DMS53 treated with DMSO at 0.1 percent for 48 hours (cell line): ENCODE measurements around the gene SLC35F1.
"Not testable (repeated sequence)": the region's sequence is repeated elsewhere in the genome, so short reads cannot be mapped to it uniquely, and the experiment has no call there.

ENCODE experiments used
- DNase-seq: peaks from one replicate; lab custom pipeline; 2025; ENCODE audit not compliant: unreplicated experiment; lab: John Stamatoyannopoulos, UW

Gene SLC35F1

GRCh38 chr6:117989086-117989485 lies 82.0 kb downstream of the SLC35F1 start:
- DNase-seq = no peak

- DNase-seq = no peak
These were observed 83.1 kb downstream of the SLC35F1 start for GRCh38 chr6:117990151-117990550.

GRCh38 chr6:117992856-117993255 lies 85.8 kb downstream of the SLC35F1 start:
- no peak for DNase-seq

- no peak for DNase-seq
These were observed 105.9 kb downstream of the SLC35F1 start for GRCh38 chr6:118012944-118013343.

GRCh38 chr6:118016532-118016931 lies 109.5 kb downstream of the SLC35F1 start:
- DNase-seq = no peak

- no peak for DNase-seq
These were observed 110.3 kb downstream of the SLC35F1 start for GRCh38 chr6:118017301-118017848.

- no peak for DNase-seq
These were observed 116.7 kb downstream of the SLC35F1 start for GRCh38 chr6:118023771-118024170.

GRCh38 chr6:118029967-118030366 lies 122.9 kb downstream of the SLC35F1 start:
- no peak for DNase-seq

GRCh38 chr6:118037479-118037878 lies 130.4 kb downstream of the SLC35F1 start:
- not testable (repeated sequence) for DNase-seq

- DNase-seq = no peak
These were observed 135.8 kb downstream of the SLC35F1 start for GRCh38 chr6:118042855-118043254.

GRCh38 chr6:118044275-118044674 lies 137.2 kb downstream of the SLC35F1 start:
- DNase-seq = no peak

- DNase-seq = no peak
These were observed 147.0 kb downstream of the SLC35F1 start for GRCh38 chr6:118054082-118054481.

GRCh38 chr6:118061666-118062065 lies 154.6 kb downstream of the SLC35F1 start:
- DNase-seq = no peak

GRCh38 chr6:118080547-118080946 lies 173.5 kb downstream of the SLC35F1 start:
- no peak for DNase-seq

- DNase-seq = no peak
These were observed 176.6 kb downstream of the SLC35F1 start for GRCh38 chr6:118083711-118084110.

- DNase-seq = no peak
These were observed 178.6 kb downstream of the SLC35F1 start for GRCh38 chr6:118085665-118086064.

- DNase-seq = no peak
These were observed 179.1 kb downstream of the SLC35F1 start for GRCh38 chr6:118086159-118086558.

GRCh38 chr6:118092086-118092485 lies 185.0 kb downstream of the SLC35F1 start:
- DNase-seq = no peak

GRCh38 chr6:118097576-118097975 lies 190.5 kb downstream of the SLC35F1 start:
- DNase-seq = no peak

- no peak for DNase-seq
These were observed 193.7 kb downstream of the SLC35F1 start for GRCh38 chr6:118100717-118101116.

- DNase-seq = no peak
These were observed 194.2 kb downstream of the SLC35F1 start for GRCh38 chr6:118101220-118101619.

- no peak for DNase-seq
These were observed 194.8 kb downstream of the SLC35F1 start for GRCh38 chr6:118101831-118102345.

- no peak for DNase-seq
These were observed 195.3 kb downstream of the SLC35F1 start for GRCh38 chr6:118102401-118102800.
